ENCODE data around the gene PGLYRP4. TPM values are rescaled to one million over a fixed set of nuclear protein-coding genes. Genes with fewer than 3 reads are reported as not detected.

The PGLYRP4 gene
- total and polyA plus RNA-seq, 2 donors from 2014 or later = not detected

DNA sequence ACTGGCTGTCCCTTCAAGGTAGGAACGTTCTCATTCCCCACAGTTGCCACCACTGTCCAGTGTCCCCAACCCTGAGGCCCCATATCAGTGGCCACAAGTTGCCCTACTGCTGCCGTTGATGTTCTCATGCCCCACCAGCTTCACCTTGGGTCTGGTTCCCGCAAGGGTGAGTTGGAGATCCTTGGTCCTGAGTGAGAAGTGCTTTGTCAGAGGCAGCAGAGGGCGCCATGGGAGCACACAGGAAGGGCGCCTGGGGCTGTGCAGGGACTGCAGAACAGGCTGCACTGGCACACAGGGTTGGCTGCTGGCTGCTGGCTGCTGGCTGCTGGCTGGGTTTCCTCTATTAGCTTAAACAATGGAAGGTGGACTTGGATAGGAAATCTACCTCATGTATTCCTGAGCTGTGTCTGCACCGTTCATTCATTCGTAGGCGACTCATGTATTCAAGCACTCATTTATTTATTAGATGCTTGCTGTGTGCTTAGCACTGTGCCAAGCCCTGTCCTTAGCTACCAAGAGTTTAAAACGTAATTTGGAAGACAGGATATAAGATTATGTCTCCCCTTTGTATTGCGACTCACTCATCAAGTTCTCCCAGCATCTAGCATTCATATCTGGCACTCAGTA lies 6.9 kb upstream of the PGLYRP4 start:
- FAIRE-seq = no peak
- TF ChIP-seq, protein P1, sequence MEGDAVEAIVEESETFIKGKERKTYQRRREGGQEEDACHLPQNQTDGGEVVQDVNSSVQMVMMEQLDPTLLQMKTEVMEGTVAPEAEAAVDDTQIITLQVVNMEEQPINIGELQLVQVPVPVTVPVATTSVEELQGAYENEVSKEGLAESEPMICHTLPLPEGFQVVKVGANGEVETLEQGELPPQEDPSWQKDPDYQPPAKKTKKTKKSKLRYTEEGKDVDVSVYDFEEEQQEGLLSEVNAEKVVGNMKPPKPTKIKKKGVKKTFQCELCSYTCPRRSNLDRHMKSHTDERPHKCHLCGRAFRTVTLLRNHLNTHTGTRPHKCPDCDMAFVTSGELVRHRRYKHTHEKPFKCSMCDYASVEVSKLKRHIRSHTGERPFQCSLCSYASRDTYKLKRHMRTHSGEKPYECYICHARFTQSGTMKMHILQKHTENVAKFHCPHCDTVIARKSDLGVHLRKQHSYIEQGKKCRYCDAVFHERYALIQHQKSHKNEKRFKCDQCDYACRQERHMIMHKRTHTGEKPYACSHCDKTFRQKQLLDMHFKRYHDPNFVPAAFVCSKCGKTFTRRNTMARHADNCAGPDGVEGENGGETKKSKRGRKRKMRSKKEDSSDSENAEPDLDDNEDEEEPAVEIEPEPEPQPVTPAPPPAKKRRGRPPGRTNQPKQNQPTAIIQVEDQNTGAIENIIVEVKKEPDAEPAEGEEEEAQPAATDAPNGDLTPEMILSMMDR (IDR thresholded peaks at IDR 0.05; ENCODE audit: borderline replicate concordance, extremely low read depth, insufficient read depth) = peak; percentile 15
- no peaks in the 10 kb centered on the region for H3K27me3 ChIP-seq (ENCODE audit: control insufficient read depth, insufficient read depth, low read length)
- no peak overlapping the region for H3K9ac ChIP-seq (ENCODE audit: low read length in 3 of 3)
- intact Hi-C loops (cut with DNase I) = loop anchor here (10.0 kb wide), 1 partner anchor 139 kb away; no protein-coding TSS in a partner anchor
- no peak overlapping the region for H3K27ac ChIP-seq (ENCODE audit: low read depth in 2 of 2, low read length in 2 of 2)
- DNase-seq = peak in 4 of 5 donors; percentile 25 to 50 (median 38)
- H3K4me3 ChIP-seq (ENCODE audit: low read length in 3 of 3) = no peak overlapping the region
- no peaks in the 10 kb centered on the region for H3K4me1 ChIP-seq (ENCODE audit: control insufficient read depth in 2 of 3, insufficient read depth in 2 of 3, low read depth in 1 of 3, low read length in 3 of 3)
- H3K9me3 ChIP-seq (ENCODE audit: control insufficient read depth in 2 of 3, insufficient read depth in 1 of 3, low read length in 3 of 3) = no peaks in the 10 kb centered on the region
- no peaks in the 10 kb centered on the region for H3K36me3 ChIP-seq (ENCODE audit: control insufficient read depth in 2 of 3, insufficient read depth in 3 of 3, low read length in 3 of 3)

DNA sequence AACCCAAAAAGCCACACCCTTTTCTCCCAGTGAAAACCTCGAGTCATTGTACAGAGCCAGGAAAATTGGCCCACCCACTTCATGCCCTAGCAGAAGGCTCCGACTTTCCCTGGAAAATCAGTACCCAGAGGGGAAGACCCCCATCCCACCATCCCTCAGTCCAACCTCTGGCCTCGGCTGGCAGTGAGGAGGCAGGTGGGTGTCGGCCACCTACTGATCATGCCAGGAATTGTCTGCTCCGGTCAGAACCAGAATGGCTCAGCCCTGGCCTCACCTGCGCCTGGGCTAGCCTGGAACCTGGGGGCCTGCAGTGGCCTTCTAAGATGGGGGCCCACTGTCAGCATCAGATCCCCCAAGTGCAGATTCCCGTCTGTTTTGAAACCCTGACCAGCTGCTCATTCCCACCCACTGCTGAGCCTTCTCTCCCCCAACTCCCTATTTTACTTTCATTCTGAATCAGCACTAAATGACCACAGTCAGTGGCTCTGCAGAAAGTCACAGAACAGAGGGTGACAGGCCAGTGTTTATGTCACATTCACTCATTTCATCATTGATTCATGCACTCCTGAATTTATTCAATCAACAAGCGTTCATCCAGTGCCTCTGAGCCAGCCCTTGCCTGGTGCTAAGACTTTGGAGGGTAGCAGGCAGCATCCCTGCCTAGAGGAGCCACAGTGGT lies 6.0 kb upstream of the PGLYRP4 start:
- FAIRE-seq = no peak
- TF ChIP-seq, protein P1 (IDR thresholded peaks at IDR 0.05; ENCODE audit: borderline replicate concordance, extremely low read depth, insufficient read depth) = no peak
- no peaks in the 10 kb centered on the region for H3K9me3 ChIP-seq (ENCODE audit: control insufficient read depth in 2 of 3, insufficient read depth in 1 of 3, low read length in 3 of 3)
- peak in 1 of 5 donors; percentile 33 for DNase-seq
- no peaks in the 10 kb centered on the region for H3K27me3 ChIP-seq (ENCODE audit: control insufficient read depth, insufficient read depth, low read length)
- H3K4me3 ChIP-seq (ENCODE audit: low read length in 3 of 3) = no peak overlapping the region
- H3K4me1 ChIP-seq (ENCODE audit: control insufficient read depth in 2 of 3, insufficient read depth in 2 of 3, low read depth in 1 of 3, low read length in 3 of 3) = no peaks in the 10 kb centered on the region
- no peak overlapping the region for H3K9ac ChIP-seq (ENCODE audit: low read length in 3 of 3)
- intact Hi-C loops (cut with DNase I) = loop anchor here (10.0 kb wide), 1 partner anchor 140 kb away; no protein-coding TSS in a partner anchor
- H3K27ac ChIP-seq (ENCODE audit: low read depth in 2 of 2, low read length in 2 of 2) = no peak overlapping the region
- no peaks in the 10 kb centered on the region for H3K36me3 ChIP-seq (ENCODE audit: control insufficient read depth in 2 of 3, insufficient read depth in 3 of 3, low read length in 3 of 3)

DNA sequence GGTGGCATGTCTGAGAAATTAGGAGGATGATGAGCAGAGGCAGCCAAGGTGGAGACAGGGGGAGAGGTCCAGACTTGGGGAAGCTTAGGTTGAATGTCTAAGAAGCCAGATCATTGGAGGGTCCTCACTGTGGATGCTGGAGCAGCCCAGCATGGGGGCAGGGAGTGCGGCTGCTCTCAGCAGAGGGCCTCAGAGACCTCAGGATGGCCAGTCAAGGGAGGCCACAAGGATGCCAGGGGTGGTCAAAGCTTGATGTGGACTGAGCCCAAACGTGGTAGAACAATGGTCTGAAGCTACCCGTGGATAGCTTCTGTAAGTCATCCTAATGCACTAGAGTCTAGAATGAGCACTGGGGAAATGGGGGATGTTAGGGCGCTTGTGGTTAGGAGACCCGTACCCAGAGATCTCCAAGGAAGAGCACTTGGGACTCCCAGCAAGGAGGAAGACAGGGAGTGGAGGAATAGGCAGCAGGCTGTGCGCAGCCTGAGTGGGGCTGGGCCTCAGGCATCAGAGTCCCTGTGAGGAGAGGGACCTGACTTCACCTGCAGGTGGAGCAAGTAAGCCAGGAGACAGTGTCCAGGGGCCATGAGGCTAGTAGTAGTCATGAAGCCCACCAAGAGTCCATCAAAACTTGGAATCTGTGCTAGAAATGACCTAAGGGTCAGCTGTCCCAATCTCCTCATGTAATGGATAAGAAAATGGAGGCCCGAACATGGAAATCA lies 4.7 kb upstream of the PGLYRP4 start:
- Histone ChIP-seq H3K9ac (ENCODE audit: low read length in 3 of 3) (no peak overlapping the region), H3K27me3 (ENCODE audit: control insufficient read depth, insufficient read depth, low read length) (no peaks in the 10 kb centered on the region), H3K4me3 (ENCODE audit: low read length in 3 of 3) (no peak overlapping the region), H3K9me3 (ENCODE audit: control insufficient read depth in 2 of 3, insufficient read depth in 1 of 3, low read length in 3 of 3) (no peaks in the 10 kb centered on the region), H3K36me3 (ENCODE audit: control insufficient read depth in 2 of 3, insufficient read depth in 3 of 3, low read length in 3 of 3) (no peaks in the 10 kb centered on the region), H3K4me1 (ENCODE audit: control insufficient read depth in 2 of 3, insufficient read depth in 2 of 3, low read depth in 1 of 3, low read length in 3 of 3) (no peaks in the 10 kb centered on the region), H3K27ac (ENCODE audit: low read depth in 2 of 2, low read length in 2 of 2) (no peak overlapping the region)
- FAIRE-seq (no peak), DNase-seq (peak in 4 of 5 donors; percentile 19 to 37 (median 30))
- intact Hi-C loops (cut with DNase I) = loop anchor here (10.0 kb wide), 1 partner anchor 141 kb away; no protein-coding TSS in a partner anchor
- TF ChIP-seq, protein P1 (IDR thresholded peaks at IDR 0.05; ENCODE audit: borderline replicate concordance, extremely low read depth, insufficient read depth) = no peak

All from kidney (tissue), 14 donors.